ENCODE results near the gene HLA-G.

Gene HLA-G

DNA sequence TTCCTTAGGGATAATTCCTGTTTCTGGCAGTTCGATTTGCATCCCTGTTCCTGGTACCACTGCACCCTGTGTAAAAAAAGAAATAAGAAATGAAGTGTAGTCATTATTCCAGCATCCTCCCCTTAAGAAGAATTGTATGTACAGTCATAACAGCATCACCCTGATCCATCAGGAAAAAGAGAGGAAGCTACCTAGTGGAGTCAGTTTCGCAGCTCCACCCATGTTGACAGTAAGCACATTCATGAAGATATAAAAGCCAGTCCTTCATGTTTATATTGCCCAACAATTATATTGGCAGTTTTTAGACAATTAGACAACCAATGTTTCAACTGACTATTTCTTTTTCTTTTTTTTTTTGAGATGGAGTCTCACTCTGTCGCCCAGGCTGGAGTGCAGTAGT is 21.2 kb upstream of the HLA-G start:
- DNase-seq (no peak), ATAC-seq (replicated peaks) (no peak)
- no peaks in the 10 kb centered on the region for H3K9me3 Mint-ChIP-seq
- no peak overlapping the region for H3K4me3 Mint-ChIP-seq
- peaks cover 32 to 40% of the 10 kb centered on the region in 2 donors for H3K27me3 Mint-ChIP-seq
- no peak overlapping the region for H3K27ac Mint-ChIP-seq
- no peaks in the 10 kb centered on the region for H3K36me3 Mint-ChIP-seq (ENCODE audit: insufficient read depth)
- no peaks in the 10 kb centered on the region for H3K4me1 Mint-ChIP-seq (ENCODE audit: low read depth in 2 of 2)

GRCh38 chr6:29809249-29809648 is 18.4 kb upstream of the HLA-G start:
- Mint-ChIP-seq H3K4me1 (ENCODE audit: low read depth in 2 of 2) (peaks cover 0 to 1% of the 10 kb centered on the region in 2 donors), H3K36me3 (ENCODE audit: insufficient read depth) (no peaks in the 10 kb centered on the region), H3K9me3 (no peaks in the 10 kb centered on the region), H3K27me3 (peaks cover 32 to 64% of the 10 kb centered on the region in 2 donors), H3K4me3 (no peak overlapping the region), H3K27ac (no peak overlapping the region)
- ATAC-seq (replicated peaks), result no peak
- DNase-seq, result no peak

DNA sequence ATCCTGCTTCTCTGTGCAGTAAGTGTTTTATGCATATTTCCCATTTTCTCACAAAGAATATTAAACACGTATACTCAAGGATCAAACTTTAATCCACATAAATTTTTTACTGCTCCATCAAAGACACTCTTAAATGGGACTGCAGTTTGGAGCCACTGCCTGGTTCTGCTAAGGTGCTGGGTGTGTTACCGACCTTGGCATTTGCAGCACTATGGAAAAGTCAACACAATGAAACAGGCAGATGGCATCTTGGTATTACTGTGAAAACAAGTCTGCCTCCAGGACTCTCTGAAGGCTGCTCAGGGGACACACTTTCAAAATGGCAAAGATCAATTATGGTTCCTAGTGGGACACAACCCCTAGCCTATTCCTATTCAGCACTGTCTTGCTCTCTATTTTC is 17.3 kb upstream of the HLA-G start:
- no peaks in the 10 kb centered on the region for H3K9me3 Mint-ChIP-seq
- H3K4me3 Mint-ChIP-seq, result no peak overlapping the region
- peaks cover 28 to 68% of the 10 kb centered on the region in 2 donors for H3K27me3 Mint-ChIP-seq
- no peaks in the 10 kb centered on the region for H3K36me3 Mint-ChIP-seq (ENCODE audit: insufficient read depth)
- ATAC-seq (replicated peaks) (no peak), DNase-seq (no peak)
- H3K27ac Mint-ChIP-seq, result no peak overlapping the region
- H3K4me1 Mint-ChIP-seq (ENCODE audit: low read depth in 2 of 2), result peaks cover 0 to 1% of the 10 kb centered on the region in 2 donors

DNA sequence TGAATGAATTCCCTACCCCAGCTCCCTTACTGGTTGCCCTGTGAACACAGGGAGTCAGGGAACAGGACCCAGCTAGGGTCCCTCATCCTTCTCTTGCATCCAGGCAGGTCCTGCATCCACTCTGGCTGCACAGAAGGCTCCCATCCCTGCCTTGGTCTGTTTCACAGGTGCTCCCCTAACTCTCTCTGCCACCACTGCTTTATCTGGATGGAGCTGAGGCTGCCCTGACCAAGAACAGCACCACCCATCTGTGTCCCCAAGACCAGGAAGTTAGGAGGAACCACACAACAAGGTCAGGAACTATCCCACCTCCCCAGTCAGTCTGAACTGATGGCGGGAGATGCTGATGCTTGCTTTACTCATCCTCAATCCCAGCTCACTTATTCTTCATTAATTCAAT is 16.2 kb upstream of the HLA-G start:
- Mint-ChIP-seq H3K4me1 (ENCODE audit: low read depth in 2 of 2) (peaks cover 0 to 1% of the 10 kb centered on the region in 2 donors), H3K27ac (no peak overlapping the region), H3K9me3 (no peaks in the 10 kb centered on the region), H3K36me3 (ENCODE audit: insufficient read depth) (no peaks in the 10 kb centered on the region), H3K27me3 (peaks cover 19 to 58% of the 10 kb centered on the region in 2 donors), H3K4me3 (no peak overlapping the region)
- DNase-seq (no peak), ATAC-seq (replicated peaks) (no peak)

DNA sequence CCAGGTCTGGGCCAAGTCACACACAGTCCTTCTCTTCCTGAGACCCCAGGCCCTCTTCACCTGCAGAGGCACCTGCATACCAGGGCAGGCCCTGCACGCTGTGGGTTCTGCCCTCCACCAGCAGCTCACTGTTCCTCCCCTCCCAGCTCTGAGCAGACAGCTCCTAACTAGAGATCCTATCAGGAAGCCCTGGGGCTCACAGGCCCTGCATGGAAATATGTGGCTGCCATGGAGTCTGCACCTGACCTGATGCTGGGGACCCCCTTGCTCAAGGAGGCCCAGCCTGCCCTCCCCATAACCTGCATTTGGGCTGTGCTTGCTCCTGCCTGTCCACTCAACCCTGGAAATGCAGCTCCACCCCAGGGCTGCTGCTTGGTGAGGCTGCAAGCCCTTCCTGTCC is 14.6 kb upstream of the HLA-G start:
- Mint-ChIP-seq H3K4me3 (no peak overlapping the region), H3K27me3 (peaks cover 17 to 55% of the 10 kb centered on the region in 2 donors), H3K36me3 (ENCODE audit: insufficient read depth) (no peaks in the 10 kb centered on the region), H3K9me3 (no peaks in the 10 kb centered on the region), H3K27ac (no peak overlapping the region), H3K4me1 (ENCODE audit: low read depth in 2 of 2) (peaks cover 0 to 1% of the 10 kb centered on the region in 2 donors)
- ATAC-seq (replicated peaks), result no peak
- DNase-seq, result no peak

GRCh38 chr6:29813809-29814208 is 13.8 kb upstream of the HLA-G start:
- Mint-ChIP-seq H3K9me3 (no peaks in the 10 kb centered on the region), H3K27me3 (peaks cover 22 to 62% of the 10 kb centered on the region in 2 donors), H3K4me3 (no peak overlapping the region), H3K27ac (no peak overlapping the region), H3K4me1 (ENCODE audit: low read depth in 2 of 2) (peaks cover 0 to 1% of the 10 kb centered on the region in 2 donors), H3K36me3 (ENCODE audit: insufficient read depth) (no peaks in the 10 kb centered on the region)
- DNase-seq, result no peak
- ATAC-seq (replicated peaks), result no peak

DNA sequence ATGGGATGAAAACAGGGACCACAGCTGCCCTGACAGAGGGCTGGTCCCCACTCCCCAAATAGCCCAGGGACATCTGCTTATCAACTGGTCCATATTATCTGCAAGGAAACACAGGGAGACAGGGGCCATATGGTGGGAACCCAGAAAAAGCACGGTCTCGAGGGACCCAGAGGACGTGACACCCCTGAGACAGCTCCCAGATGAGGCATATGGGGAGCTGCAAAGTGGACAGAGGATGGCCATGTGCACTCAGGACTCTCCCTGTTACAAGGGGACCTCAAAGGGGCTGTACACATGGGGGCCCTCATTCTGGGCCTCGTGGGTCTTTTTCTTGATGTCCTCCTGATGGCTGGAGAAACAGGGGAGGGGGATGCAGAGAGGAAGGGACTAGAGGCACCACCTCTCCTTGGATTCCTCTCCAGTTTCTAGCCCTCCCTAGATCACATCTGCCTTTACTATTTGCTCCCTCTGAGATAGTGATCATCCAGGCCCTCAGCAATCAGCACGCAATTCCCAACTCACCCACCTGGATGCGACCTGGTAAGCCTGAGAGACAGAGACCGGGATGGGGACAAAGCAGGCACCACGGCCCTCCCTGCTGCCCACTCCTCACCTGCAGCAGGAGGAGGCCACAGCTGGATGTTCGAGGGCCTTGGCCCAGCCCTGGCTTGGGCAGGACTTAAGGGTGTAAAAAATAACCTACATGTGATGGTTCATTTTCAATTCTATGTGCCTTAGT is 13.1 kb upstream of the HLA-G start:
- ATAC-seq (replicated peaks), result no peak
- H3K27ac Mint-ChIP-seq, result no peak overlapping the region
- DNase-seq, result no peak
- H3K36me3 Mint-ChIP-seq (ENCODE audit: insufficient read depth), result no peaks in the 10 kb centered on the region
- peaks cover 0 to 1% of the 10 kb centered on the region in 2 donors for H3K4me1 Mint-ChIP-seq (ENCODE audit: low read depth in 2 of 2)
- no peak overlapping the region for H3K4me3 Mint-ChIP-seq
- H3K27me3 Mint-ChIP-seq, result peaks cover 29 to 69% of the 10 kb centered on the region in 2 donors
- H3K9me3 Mint-ChIP-seq, result no peaks in the 10 kb centered on the region

DNA sequence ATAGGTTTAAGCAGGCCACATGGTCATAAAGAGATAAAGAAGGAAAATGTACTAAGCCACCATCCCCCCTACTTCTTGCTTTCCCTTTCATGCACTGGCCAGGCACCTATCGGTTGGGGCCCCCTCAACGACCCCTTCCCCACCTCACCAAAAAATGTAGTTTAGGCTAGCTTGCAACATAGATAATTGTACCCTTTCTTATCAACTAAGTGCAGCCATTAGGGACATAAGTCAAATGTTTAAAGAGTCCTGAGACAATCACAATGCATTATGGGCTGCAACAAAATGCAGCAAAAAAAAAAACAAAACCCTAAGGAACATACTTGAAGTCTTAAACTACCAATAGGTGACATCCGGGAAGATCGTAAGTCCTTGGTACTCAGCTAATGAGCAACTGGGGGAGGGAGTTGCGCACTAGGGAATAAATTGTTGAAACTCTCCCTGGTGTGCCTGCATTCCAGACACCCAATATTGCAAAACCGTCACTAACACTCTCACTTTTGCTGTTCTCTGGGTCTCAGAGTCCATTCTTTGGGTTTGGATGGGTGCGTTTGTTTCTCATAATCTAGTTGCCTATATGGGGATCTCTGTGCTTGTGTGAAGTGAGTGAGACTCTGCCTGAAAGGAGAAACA is 12.4 kb upstream of the HLA-G start:
- no peak overlapping the region for H3K27ac Mint-ChIP-seq
- H3K4me3 Mint-ChIP-seq, result no peak overlapping the region
- no peaks in the 10 kb centered on the region for H3K9me3 Mint-ChIP-seq
- no peak for ATAC-seq (replicated peaks)
- no peak for DNase-seq
- H3K36me3 Mint-ChIP-seq (ENCODE audit: insufficient read depth), result no peaks in the 10 kb centered on the region
- H3K27me3 Mint-ChIP-seq, result peaks cover 29 to 69% of the 10 kb centered on the region in 2 donors
- peaks cover 0 to 1% of the 10 kb centered on the region in 2 donors for H3K4me1 Mint-ChIP-seq (ENCODE audit: low read depth in 2 of 2)

DNA sequence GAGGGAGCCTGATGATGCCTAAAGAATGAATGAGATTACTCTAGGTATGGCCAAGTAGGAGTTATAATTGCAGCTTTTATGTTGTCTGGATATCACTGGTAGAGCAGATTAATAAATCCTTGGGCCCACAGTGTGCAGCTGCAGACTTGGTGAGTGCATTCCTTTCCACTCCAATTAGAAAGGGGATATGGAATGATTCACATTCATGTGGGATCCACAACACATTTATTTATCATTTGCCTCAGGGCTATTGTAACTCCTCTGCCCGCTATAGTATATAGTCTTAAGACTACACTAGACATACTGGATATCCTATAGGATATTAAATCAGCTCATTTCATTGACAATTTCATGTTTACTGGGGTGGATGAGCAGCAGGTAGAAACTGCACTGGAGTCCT is 11.6 kb upstream of the HLA-G start:
- H3K9me3 Mint-ChIP-seq, result no peaks in the 10 kb centered on the region
- H3K4me3 Mint-ChIP-seq, result no peak overlapping the region
- ATAC-seq (replicated peaks), result no peak
- DNase-seq, result no peak
- peaks cover 0 to 1% of the 10 kb centered on the region in 2 donors for H3K4me1 Mint-ChIP-seq (ENCODE audit: low read depth in 2 of 2)
- H3K27ac Mint-ChIP-seq, result no peak overlapping the region
- no peaks in the 10 kb centered on the region for H3K36me3 Mint-ChIP-seq (ENCODE audit: insufficient read depth)
- H3K27me3 Mint-ChIP-seq, result peaks cover 27 to 65% of the 10 kb centered on the region in 2 donors

- Mint-ChIP-seq H3K36me3 (ENCODE audit: insufficient read depth) (no peaks in the 10 kb centered on the region), H3K27ac (no peak overlapping the region), H3K27me3 (peaks cover 43 to 63% of the 10 kb centered on the region in 2 donors), H3K4me1 (ENCODE audit: low read depth in 2 of 2) (no peaks in the 10 kb centered on the region), H3K4me3 (no peak overlapping the region), H3K9me3 (no peaks in the 10 kb centered on the region)
- no peak for ATAC-seq (replicated peaks)
- no peak for DNase-seq
These were observed 8.7 kb upstream of the HLA-G start for GRCh38 chr6:29818892-29819291.

- H3K36me3 Mint-ChIP-seq (ENCODE audit: insufficient read depth), result no peaks in the 10 kb centered on the region
- H3K27me3 Mint-ChIP-seq, result peaks cover 68 to 80% of the 10 kb centered on the region in 2 donors
- no peak overlapping the region for H3K4me3 Mint-ChIP-seq
- no peaks in the 10 kb centered on the region for H3K9me3 Mint-ChIP-seq
- H3K27ac Mint-ChIP-seq, result no peak overlapping the region
- H3K4me1 Mint-ChIP-seq (ENCODE audit: low read depth in 2 of 2), result peaks cover 0 to 5% of the 10 kb centered on the region in 2 donors
- DNase-seq, result no peak
- ATAC-seq (replicated peaks), result no peak
These were observed 3.5 kb upstream of the HLA-G start for GRCh38 chr6:29824144-29824543.

DNA sequence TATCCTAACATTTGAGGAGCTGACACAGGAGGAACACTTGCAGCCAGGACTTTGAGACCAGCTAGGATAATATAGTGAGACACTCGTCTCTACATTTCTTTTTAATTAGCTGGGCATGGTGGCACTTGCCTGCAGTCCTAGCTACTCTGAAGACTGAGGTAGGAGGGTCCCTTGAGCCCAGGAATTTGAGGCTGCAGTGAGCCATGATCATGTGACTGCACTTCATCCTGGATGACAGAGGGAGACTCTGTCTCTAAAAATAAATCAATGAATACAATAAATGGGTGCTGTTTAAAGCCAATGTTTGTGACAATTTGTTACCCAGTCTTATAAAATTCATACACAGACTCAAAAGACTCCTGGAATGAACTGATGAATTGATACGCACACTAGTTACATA is 1.8 kb upstream of the HLA-G start:
- DNase-seq, result no peak
- Mint-ChIP-seq H3K9me3 (no peaks in the 10 kb centered on the region), H3K4me1 (ENCODE audit: low read depth in 2 of 2) (peaks cover 0 to 5% of the 10 kb centered on the region in 2 donors), H3K4me3 (no peak overlapping the region), H3K27me3 (peaks cover 73 to 91% of the 10 kb centered on the region in 2 donors), H3K27ac (no peak overlapping the region), H3K36me3 (ENCODE audit: insufficient read depth) (no peaks in the 10 kb centered on the region)
- no peak for ATAC-seq (replicated peaks)

- Mint-ChIP-seq H3K4me1 (ENCODE audit: low read depth in 2 of 2) (peaks cover 0 to 5% of the 10 kb centered on the region in 2 donors), H3K4me3 (no peak overlapping the region), H3K27me3 (peaks cover 76 to 95% of the 10 kb centered on the region in 2 donors), H3K27ac (no peak overlapping the region), H3K36me3 (ENCODE audit: insufficient read depth) (no peaks in the 10 kb centered on the region), H3K9me3 (no peaks in the 10 kb centered on the region)
- DNase-seq (no peak), ATAC-seq (replicated peaks) (no peak)
These were observed 1.4 kb upstream of the HLA-G start for GRCh38 chr6:29826271-29826670.

GRCh38 chr6:29828471-29828797 is 809 bp downstream of the HLA-G start:
- no peaks in the 10 kb centered on the region for H3K36me3 Mint-ChIP-seq (ENCODE audit: insufficient read depth)
- H3K9me3 Mint-ChIP-seq, result no peaks in the 10 kb centered on the region
- peaks cover 0 to 5% of the 10 kb centered on the region in 2 donors for H3K4me1 Mint-ChIP-seq (ENCODE audit: low read depth in 2 of 2)
- H3K27ac Mint-ChIP-seq, result no peak overlapping the region
- ATAC-seq (replicated peaks), result peak; percentile 45
- peak overlapping the region; percentile 56 to 67 for H3K4me3 Mint-ChIP-seq
- DNase-seq, result no peak
- peaks cover 83 to 100% of the 10 kb centered on the region in 2 donors for H3K27me3 Mint-ChIP-seq

Data from effector memory CD8-positive, alpha-beta T cell (primary cell).